Spleen (tissue), 7 donors: ENCODE data around the gene ABCA13.

ENCODE experiments used
- CTCF ChIP-seq, 11 experiments: fragments of 200-600 bp in 7 of 11; fragments of 450-650 bp in 4 of 11; sonication (generic) in 4 of 11; IDR thresholded peaks in 8 of 11; conservative IDR thresholded peaks in 3 of 11; 1 replicate in 7 of 11; 2 replicates in 4 of 11; pipeline versions ENCODE4 v1.4.0 to v1.8.0; 2016 to 2021; ENCODE audit warnings: antibody characterized with exemption in 11 of 11, inconsistent platforms in 4 of 11, mild to moderate bottlenecking in 1 of 11
- POLR2A ChIP-seq, 3 donors: fragments of 450-650 bp; IDR thresholded peaks; one replicate each; pipeline ENCODE4 v1.5.1; 2017; ENCODE audit warnings: antibody characterized with exemption in 3 of 3, mild to moderate bottlenecking in 1 of 3
- POLR2AphosphoS5 ChIP-seq, 3 donors: sonication (generic); formaldehyde crosslinking; IDR thresholded peaks; one replicate each; pipeline ENCODE4 v1.5.1; 2017; ENCODE audit warnings: antibody characterized with exemption in 3 of 3
- donor health status: DM: no; HTN: no; CAD: no; lungs with moderate emphysema.
- donor health status: DM: no; HTN: no; CAD: no.
- donor health status: DM: no; HTN: no; CAD: no.

DNA sequence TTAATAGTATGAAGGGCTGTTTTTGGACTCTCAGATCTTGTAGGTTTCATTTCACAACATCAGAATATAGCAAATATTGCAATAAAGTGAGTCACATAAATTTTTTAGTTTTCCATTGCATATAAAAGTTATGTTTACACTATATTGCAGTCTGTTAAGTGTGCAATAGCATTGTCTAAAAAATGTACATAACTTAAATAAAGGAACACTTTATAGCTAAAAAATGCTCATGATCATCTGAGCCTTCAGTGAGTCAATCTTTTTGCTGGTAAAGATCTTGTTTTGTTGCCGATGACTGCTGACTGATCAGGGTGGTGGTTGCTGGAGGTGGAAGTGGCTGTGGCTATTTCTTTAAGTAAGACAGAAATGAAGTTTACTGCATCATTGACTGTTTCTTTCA is 42.0 kb downstream of the ABCA13 start:
- TF ChIP-seq CTCF (IDR thresholded peaks at IDR 0.05 in 8 of 11, conservative IDR thresholded peaks at IDR 0.05 in 3 of 11) (no peak), POLR2A (IDR thresholded peaks at IDR 0.05) (no peak), POLR2AphosphoS5 (IDR thresholded peaks at IDR 0.05) (no peak)
